ENCODE measurements around the gene METTL23.
A peak's percentile ranks its signal among the peaks of the same experiment; 100 is the strongest.
"Not testable (repeated sequence)": the region's sequence is repeated elsewhere in the genome, so short reads cannot be mapped to it uniquely, and the experiment has no call there.

Gene METTL23

GRCh38 chr17:76737676-76738467, 11.2 kb downstream of the METTL23 start, which contains the start of gene MFSD11:
Gene MFSD11 (plus strand): TSS chr17:76738119. CDS start chr17:76738353, 234 bp downstream.
- Histone ChIP-seq H3K9me2 (replicated peaks; ENCODE audit: insufficient read depth, low read length) (no peaks in the 10 kb centered on the region), H3K9me3 (replicated peaks; ENCODE audit: insufficient read depth, low read length) (no peaks in the 10 kb centered on the region), H3F3A (ENCODE audit: insufficient read depth, low read length) (peaks cover 39% of the 10 kb centered on the region), H3K79me2 (ENCODE audit: low read length) (peaks cover 61% of the 10 kb centered on the region), H3K9ac (ENCODE audit: low read length) (peak within 1 kb of the TSS; percentile 99), H3K4me1 (ENCODE audit: low read length) (peaks cover 19% of the 10 kb centered on the region), H4K20me1 (ENCODE audit: insufficient read depth, low read length) (peaks cover 33% of the 10 kb centered on the region), H3K27ac (ENCODE audit: low read length) (peak within 1 kb of the TSS; percentile 92), H3K4me3 (ENCODE audit: low read length) (peak within 1 kb of the TSS; percentile 95), H2AFZ (ENCODE audit: low read length) (peak within 1 kb of the TSS; percentile 48), H3K27me3 (replicated peaks; ENCODE audit: insufficient read depth, low read length) (no peaks in the 10 kb centered on the region), H3K4me2 (ENCODE audit: low read depth, low read length) (peak within 1 kb of the TSS; percentile 75), H3K36me3 (replicated peaks; ENCODE audit: insufficient read depth, low read length) (peaks cover 33% of the 10 kb centered on the region)
- no peak for TF ChIP-seq EZH2 (optimal IDR thresholded peaks at IDR 0.05; ENCODE audit: low read depth, low read length)
- no peak for TF ChIP-seq CTCF (IDR thresholded peaks at IDR 0.05; ENCODE audit: low read length)
- no peak for TF ChIP-seq EZH2phosphoT487 (IDR thresholded peaks at IDR 0.05; ENCODE audit: low read length)
- DNase-seq: peak; percentile 96

- Histone ChIP-seq H3K27me3 (replicated peaks; ENCODE audit: insufficient read depth, low read length) (no peaks in the 10 kb centered on the region), H3K9me3 (replicated peaks; ENCODE audit: insufficient read depth, low read length) (no peaks in the 10 kb centered on the region), H3K4me3 (ENCODE audit: low read length) (peak overlapping the region; percentile 78), H3K27ac (ENCODE audit: low read length) (peak overlapping the region; percentile 92; the same call in 1 of the 2 replicates), H3K79me2 (ENCODE audit: low read length) (peaks cover 55% of the 10 kb centered on the region), H3F3A (ENCODE audit: insufficient read depth, low read length) (peaks cover 33% of the 10 kb centered on the region), H3K9me2 (replicated peaks; ENCODE audit: insufficient read depth, low read length) (no peaks in the 10 kb centered on the region), H4K20me1 (ENCODE audit: insufficient read depth, low read length) (peaks cover 27% of the 10 kb centered on the region), H3K9ac (ENCODE audit: low read length) (peak overlapping the region; percentile 94), H3K4me2 (ENCODE audit: low read depth, low read length) (peak overlapping the region; percentile 75), H3K4me1 (ENCODE audit: low read length) (peaks cover 19% of the 10 kb centered on the region), H3K36me3 (replicated peaks; ENCODE audit: insufficient read depth, low read length) (peaks cover 28% of the 10 kb centered on the region), H2AFZ (ENCODE audit: low read length) (peak overlapping the region; percentile 26; the same call in 1 of the 2 replicates)
- DNase-seq: no peak
- no peak for TF ChIP-seq EZH2 (optimal IDR thresholded peaks at IDR 0.05; ENCODE audit: low read depth, low read length)
These were observed 11.8 kb downstream of the METTL23 start for GRCh38 chr17:76738468-76738850.

- H3K9me2 ChIP-seq (replicated peaks; ENCODE audit: insufficient read depth, low read length); H3K9ac ChIP-seq (ENCODE audit: low read length); H3K4me3 ChIP-seq (ENCODE audit: low read length); H3K27ac ChIP-seq (ENCODE audit: low read length); H3K27me3 ChIP-seq (replicated peaks; ENCODE audit: insufficient read depth, low read length); H2AFZ ChIP-seq (ENCODE audit: low read length); H3K9me3 ChIP-seq (replicated peaks; ENCODE audit: insufficient read depth, low read length); DNase-seq: not testable (repeated sequence)
- Histone ChIP-seq H4K20me1 (ENCODE audit: insufficient read depth, low read length) (peaks cover 15% of the 10 kb centered on the region), H3K79me2 (ENCODE audit: low read length) (peaks cover 44% of the 10 kb centered on the region), H3K36me3 (replicated peaks; ENCODE audit: insufficient read depth, low read length) (peaks cover 16% of the 10 kb centered on the region), H3K4me2 (ENCODE audit: low read depth, low read length) (peak overlapping the region; percentile 75; the same call in 1 of the 2 replicates), H3F3A (ENCODE audit: insufficient read depth, low read length) (peaks cover 21% of the 10 kb centered on the region), H3K4me1 (ENCODE audit: low read length) (peaks cover 12% of the 10 kb centered on the region)
These were observed 13.0 kb downstream of the METTL23 start for GRCh38 chr17:76739568-76740115.

- H3K4me2 ChIP-seq (ENCODE audit: low read depth, low read length): no peak overlapping the region
These were observed 13.9 kb downstream of the METTL23 start for GRCh38 chr17:76740329-76741118.

More at GRCh38 chr17:76740329-76741118, 13.9 kb downstream of the METTL23 start:
- H4K20me1 ChIP-seq (ENCODE audit: insufficient read depth, low read length): peaks cover 6% of the 10 kb centered on the region
- H3K36me3 ChIP-seq (replicated peaks; ENCODE audit: insufficient read depth, low read length): peaks cover 8% of the 10 kb centered on the region
- peaks cover 12% of the 10 kb centered on the region for H3F3A ChIP-seq (ENCODE audit: insufficient read depth, low read length)
- peaks cover 35% of the 10 kb centered on the region for H3K79me2 ChIP-seq (ENCODE audit: low read length)
- no peak overlapping the region for H3K4me3 ChIP-seq (ENCODE audit: low read length)
- peaks cover 11% of the 10 kb centered on the region for H3K4me1 ChIP-seq (ENCODE audit: low read length)
- H3K9me3 ChIP-seq (replicated peaks; ENCODE audit: insufficient read depth, low read length): no peaks in the 10 kb centered on the region
- no peak for TF ChIP-seq EZH2 (optimal IDR thresholded peaks at IDR 0.05; ENCODE audit: low read depth, low read length)
- no peak for TF ChIP-seq CTCF (IDR thresholded peaks at IDR 0.05; ENCODE audit: low read length)
- TF ChIP-seq EZH2phosphoT487 (IDR thresholded peaks at IDR 0.05; ENCODE audit: low read length): no peak
- no peak for DNase-seq
- no peaks in the 10 kb centered on the region for H3K27me3 ChIP-seq (replicated peaks; ENCODE audit: insufficient read depth, low read length)
- no peak overlapping the region for H3K27ac ChIP-seq (ENCODE audit: low read length)
- H3K9ac ChIP-seq (ENCODE audit: low read length): no peak overlapping the region
- H3K9me2 ChIP-seq (replicated peaks; ENCODE audit: insufficient read depth, low read length): no peaks in the 10 kb centered on the region
- H2AFZ ChIP-seq (ENCODE audit: low read length): no peak overlapping the region

Measured in MM.1S (cell line).